Mesenchymal stem cell (in vitro differentiated cells and primary cell): ENCODE data around the gene GIMAP8.
"Not testable (repeated sequence)": the region's sequence is repeated elsewhere in the genome, so short reads cannot be mapped to it uniquely, and the experiment has no call there.

Experiments used
- DNase-seq: peaks from one replicate; pipeline ENCODE4 v3.0.0-alpha.2; 2013
- H2AFZ ChIP-seq: one replicate; pipeline ENCODE4 v1.6.1; 2013; ENCODE audit warnings: low read depth, mild to moderate bottlenecking, control low read depth, inconsistent platforms, low read length, moderate library complexity
- H2AK5ac ChIP-seq: 2 replicates; pipeline ENCODE4 v1.6.1; 2013; ENCODE audit warnings: low read length, moderate library complexity, mild to moderate bottlenecking, inconsistent platforms; ENCODE audit not compliant: severe bottlenecking
- H2BK120ac ChIP-seq: one replicate; pipeline ENCODE4 v1.6.1; 2013; ENCODE audit warnings: low read depth, mild to moderate bottlenecking, inconsistent platforms, low read length, moderate library complexity
- H2BK12ac ChIP-seq, 2 experiments: one replicate each; pipeline ENCODE4 v1.6.1; 2013; ENCODE audit warnings: inconsistent platforms in 2 of 2, low read length in 2 of 2, mild to moderate bottlenecking in 2 of 2, moderate library complexity in 2 of 2, control low read depth in 1 of 2
- H2BK15ac ChIP-seq: one replicate; pipeline ENCODE4 v1.6.1; 2013; ENCODE audit warnings: mild to moderate bottlenecking, low read depth, inconsistent platforms; ENCODE audit not compliant: poor library complexity, severe bottlenecking
- H2BK5ac ChIP-seq: 2 replicates; pipeline ENCODE4 v1.6.1; 2013; ENCODE audit warnings: low read depth, mild to moderate bottlenecking, low read length, control low read depth, inconsistent platforms; ENCODE audit not compliant: poor library complexity, severe bottlenecking
- H3K14ac ChIP-seq, 2 experiments: one replicate each; pipeline ENCODE4 v1.6.1; 2013; ENCODE audit warnings: inconsistent platforms in 2 of 2, low read length in 2 of 2, control low read depth in 1 of 2, mild to moderate bottlenecking in 1 of 2, moderate library complexity in 1 of 2
- H3K18ac ChIP-seq, 2 experiments: one replicate each; pipeline ENCODE4 v1.6.1; 2013; ENCODE audit warnings: inconsistent platforms in 2 of 2, low read length in 2 of 2, control low read depth in 1 of 2, low read depth in 1 of 2, mild to moderate bottlenecking in 1 of 2
- H3K23ac ChIP-seq, 2 experiments: one replicate each; pipeline ENCODE4 v1.6.1; 2013; ENCODE audit warnings: inconsistent platforms in 2 of 2, low read length in 2 of 2, mild to moderate bottlenecking in 2 of 2, moderate library complexity in 2 of 2, control low read depth in 1 of 2
- H3K27ac ChIP-seq: 2 replicates; pipeline ENCODE4 v1.5.1; 2013; ENCODE audit warnings: mild to moderate bottlenecking, moderate library complexity, low read length, control low read depth, inconsistent platforms; ENCODE audit not compliant: poor library complexity, severe bottlenecking
- H3K27me3 ChIP-seq, 2 experiments: 2 replicates each; pipeline versions ENCODE4 v1.6.1 to v1.7.0; 2013; ENCODE audit warnings: low read length in 2 of 2, mild to moderate bottlenecking in 2 of 2, moderate library complexity in 2 of 2, control low read depth in 1 of 2, inconsistent platforms in 1 of 2; ENCODE audit not compliant: control insufficient read depth in 1 of 2, insufficient read depth in 1 of 2
- H3K36me3 ChIP-seq, 2 experiments: 2 replicates each; pipeline versions ENCODE4 v1.6.1 to v1.7.0; 2013; ENCODE audit warnings: low read length in 2 of 2, control low read depth in 1 of 2, inconsistent platforms in 1 of 2, low read depth in 1 of 2, mild to moderate bottlenecking in 1 of 2; ENCODE audit not compliant: insufficient read depth in 2 of 2, control insufficient read depth in 1 of 2
- H3K4ac ChIP-seq, 2 experiments: one replicate each; pipeline ENCODE4 v1.6.1; 2013; ENCODE audit warnings: inconsistent platforms in 2 of 2, low read length in 2 of 2, mild to moderate bottlenecking in 2 of 2, moderate library complexity in 2 of 2, control low read depth in 1 of 2, low read depth in 1 of 2
- H3K4me1 ChIP-seq: 2 replicates; pipeline ENCODE4 v1.6.1; 2013; ENCODE audit warnings: low read depth, low read length, control low read depth; ENCODE audit not compliant: control insufficient read depth, insufficient read depth
- H3K4me2 ChIP-seq: 2 replicates; pipeline ENCODE4 v1.6.1; 2013; ENCODE audit warnings: low read length, mild to moderate bottlenecking, inconsistent platforms; ENCODE audit not compliant: poor library complexity, severe bottlenecking
- H3K4me3 ChIP-seq, 2 experiments: 2 replicates each; pipeline versions ENCODE4 v1.5.1 to v1.7.0; 2013; ENCODE audit warnings: low read length in 2 of 2, mild to moderate bottlenecking in 2 of 2, control low read depth in 1 of 2, low read depth in 1 of 2; ENCODE audit not compliant: insufficient read depth in 1 of 2
- H3K79me1 ChIP-seq: replicated peaks from 2 replicates; pipeline ENCODE4 v1.6.1; 2013; ENCODE audit warnings: mild to moderate bottlenecking, control low read depth, low read length, inconsistent platforms; ENCODE audit not compliant: poor library complexity, severe bottlenecking
- H3K9ac ChIP-seq: 2 replicates; pipeline ENCODE4 v1.7.0; 2013; ENCODE audit warnings: mild to moderate bottlenecking, low read length, moderate library complexity
- H3K9me3 ChIP-seq: 2 replicates; pipeline ENCODE4 v1.7.0; 2013; ENCODE audit warnings: mild to moderate bottlenecking, low read length; ENCODE audit not compliant: control insufficient read depth
- H4K8ac ChIP-seq: one replicate; pipeline ENCODE4 v1.6.1; 2013; ENCODE audit warnings: inconsistent platforms, mild to moderate bottlenecking, low read length, moderate library complexity
- H4K91ac ChIP-seq: one replicate; pipeline ENCODE4 v1.6.1; 2013; ENCODE audit warnings: mild to moderate bottlenecking, low read length, inconsistent platforms
- whole genome bisulfite sequencing: methylation state at CpG from one replicate; pipeline ENCODE4 v1.1.7; 2013; ENCODE audit warnings: mixed read lengths; 5-methylcytosine and 5-hydroxymethylcytosine counted together

GIMAP8 gene

GRCh38 chr7:150519310-150519709 lies 68.9 kb downstream of the GIMAP8 start:
- no peak overlapping the region for H3K4ac ChIP-seq
- peaks cover 3% of the 10 kb centered on the region for H3K9me3 ChIP-seq
- no peak for DNase-seq
- H2BK15ac ChIP-seq = no peak overlapping the region
- no peak overlapping the region for H2BK12ac ChIP-seq
- H3K4me2 ChIP-seq = no peak overlapping the region
- no peaks in the 10 kb centered on the region for H3K27me3 ChIP-seq
- no peak overlapping the region for H2AK5ac ChIP-seq
- no peak overlapping the region for H3K4me3 ChIP-seq
- no peak overlapping the region for H3K14ac ChIP-seq
- H4K91ac ChIP-seq = no peak overlapping the region
- H3K27ac ChIP-seq = no peak overlapping the region
- H4K8ac ChIP-seq = no peak overlapping the region
- no peaks in the 10 kb centered on the region for H3K36me3 ChIP-seq
- no peak overlapping the region for H3K9ac ChIP-seq
- no peak overlapping the region for H2AFZ ChIP-seq
- no peak overlapping the region for H2BK5ac ChIP-seq
- no peak overlapping the region for H3K18ac ChIP-seq
- no peak overlapping the region for H3K23ac ChIP-seq
- no peak overlapping the region for H2BK120ac ChIP-seq
- WGBS = 86% methylated on average over 2 of the region's 2 CpGs
- no peaks in the 10 kb centered on the region for H3K4me1 ChIP-seq
- H3K79me1 ChIP-seq = no peaks in the 10 kb centered on the region

- Histone ChIP-seq H2AFZ (no peak overlapping the region), H3K4me1 (no peaks in the 10 kb centered on the region), H2BK120ac (no peak overlapping the region), H4K91ac (no peak overlapping the region), H3K9me3 (no peaks in the 10 kb centered on the region), H3K27ac (no peak overlapping the region), H2BK5ac (no peak overlapping the region), H4K8ac (no peak overlapping the region), H3K4ac (no peak overlapping the region), H3K4me2 (no peak overlapping the region), H2BK15ac (no peak overlapping the region), H3K14ac (no peak overlapping the region), H3K79me1 (no peaks in the 10 kb centered on the region), H3K23ac (no peak overlapping the region), H3K27me3 (no peaks in the 10 kb centered on the region), H2BK12ac (no peak overlapping the region), H3K18ac (no peak overlapping the region), H3K9ac (no peak overlapping the region), H3K4me3 (no peak overlapping the region), H2AK5ac (no peak overlapping the region), H3K36me3 (no peaks in the 10 kb centered on the region)
- no peak for DNase-seq
- WGBS = 73% methylated on average over 8 of the region's 8 CpGs
These were observed 69.7 kb downstream of the GIMAP8 start for GRCh38 chr7:150520145-150520544.

GRCh38 chr7:150522931-150523330 lies 72.5 kb downstream of the GIMAP8 start:
- H2BK5ac ChIP-seq = not testable (repeated sequence)

DNA sequence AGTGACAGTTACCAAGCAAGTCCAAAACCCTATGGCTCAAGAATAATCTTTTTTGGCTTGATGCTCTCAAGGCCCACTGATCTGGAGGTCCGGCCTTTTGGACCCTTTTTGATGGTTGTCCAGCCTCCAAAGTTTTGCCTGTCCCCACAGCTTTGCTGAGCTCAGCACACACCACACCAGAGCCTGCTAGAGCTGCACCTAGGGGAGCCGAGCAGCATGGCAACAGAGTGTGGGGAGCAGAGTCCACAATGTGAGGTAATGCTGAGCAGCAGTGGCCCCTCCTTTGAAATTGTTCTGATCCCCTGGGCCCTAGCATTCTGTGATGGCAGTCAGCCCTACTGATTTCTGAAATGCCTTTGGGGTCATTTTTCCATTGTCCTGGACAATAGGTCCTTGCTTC lies 73.6 kb downstream of the GIMAP8 start:
- Histone ChIP-seq H2AK5ac (no peak overlapping the region), H2BK12ac (no peak overlapping the region), H3K4ac (no peak overlapping the region), H4K8ac (no peak overlapping the region), H3K4me3 (no peak overlapping the region), H3K23ac (no peak overlapping the region), H3K18ac (no peak overlapping the region), H2BK15ac (no peak overlapping the region), H2BK120ac (no peak overlapping the region), H3K79me1 (no peaks in the 10 kb centered on the region), H3K9ac (no peak overlapping the region), H2AFZ (no peak overlapping the region), H3K36me3 (no peaks in the 10 kb centered on the region), H4K91ac (no peak overlapping the region), H3K27ac (no peak overlapping the region), H3K14ac (no peak overlapping the region), H3K4me2 (no peak overlapping the region), H3K9me3 (peaks cover 11% of the 10 kb centered on the region), H3K4me1 (no peaks in the 10 kb centered on the region), H2BK5ac (no peak overlapping the region), H3K27me3 (no peaks in the 10 kb centered on the region)
- DNase-seq = no peak
- WGBS = 28% methylated on average over 2 of the region's 2 CpGs

More at GRCh38 chr7:150522931-150523330, 72.5 kb downstream of the GIMAP8 start:
- not testable (repeated sequence) for H3K18ac ChIP-seq, H4K8ac ChIP-seq, H4K91ac ChIP-seq, DNase-seq, H3K4ac ChIP-seq, H3K27me3 ChIP-seq, H2BK12ac ChIP-seq, H2BK120ac ChIP-seq, H3K23ac ChIP-seq, H3K79me1 ChIP-seq, H3K9me3 ChIP-seq, H2AFZ ChIP-seq, H3K4me3 ChIP-seq, H3K4me2 ChIP-seq, H3K9ac ChIP-seq, H3K14ac ChIP-seq, H3K4me1 ChIP-seq, H3K27ac ChIP-seq, H3K36me3 ChIP-seq, H2AK5ac ChIP-seq, H2BK15ac ChIP-seq
- WGBS = 66% methylated on average over 6 of the region's 6 CpGs
